GM12892 (cell line): Measurements from ENCODE around the gene OR4B1.

Experiments
- POLR2AphosphoS5 ChIP-seq: IDR thresholded peaks from 2 replicates; pipeline ENCODE4 v1.6.1; 2011; ENCODE audit warnings: low read depth, low read length, control low read depth
- TAF1 ChIP-seq: IDR thresholded peaks from 2 replicates; pipeline ENCODE4 v1.6.1; 2011; ENCODE audit warnings: low read depth, mild to moderate bottlenecking, control low read depth, low read length, borderline replicate concordance

- TF ChIP-seq POLR2AphosphoS5 (no peak), TAF1 (no peak)
Observed at GRCh38 chr11:48248902-48249301, 32.3 kb downstream of the OR4B1 start.
